K562 (cell line): ENCODE results near the gene WDR31. TPM values are rescaled to one million over a fixed set of nuclear protein-coding genes. Genes with fewer than 3 reads are reported as not detected.

Source experiments
- ATAC-seq: fragments of 200-7000 bp; cut with Tn5 transposase; 3 replicates; pipeline ENCODE4 v1.9.1; 2020; ENCODE audit warnings: moderate library complexity
- BruUV-seq: library from RNA; stranded (reverse); fragments of 400-500 nt; replicated peaks from 2 replicates; lab custom pipeline; 2021; lab: Mats Ljungman, UMichigan
- CTCF ChIA-PET: fragments of 300-600 bp; formaldehyde crosslinking; extraction: SDS; loops from one replicate; lab custom pipeline; 2021; ENCODE audit warnings: low intra/inter-chr PET ratio; lab: Yijun Ruan, JAX
- POLR2A ChIA-PET: fragments of 300-600, 350-650 bp; sonication (Branson Sonifier 250); formaldehyde crosslinking; extraction: SDS; loops from one replicate; lab custom pipeline; 2021; ENCODE audit warnings: antibody characterized with exemption, inconsistent platforms; lab: Yijun Ruan, JAX
- DNase-seq, 4 experiments: peaks; one replicate each; pipeline versions ENCODE4 v3.0.0 to v3.0.0-alpha.2; 2011 to 2018; ENCODE audit warnings: low spot score in 3 of 4, mixed read lengths in 3 of 4; ENCODE audit errors: extremely low read depth in 1 of 4
- FAIRE-seq: peaks from 2 replicates; lab custom pipeline; 2011; peaks lifted over from hg19 to GRCh38; lab: Jason Lieb, UNC
- H2AFZ ChIP-seq: 2 replicates; pipeline ENCODE4 v1.6.0; 2011; ENCODE audit warnings: low read depth, low read length, control low read depth, inconsistent platforms
- H3K27ac ChIP-seq: fragments of 200-600 bp; 3 replicates; pipeline ENCODE4 v1.8.0; 2011; ENCODE audit warnings: low read depth, mild to moderate bottlenecking, control low read depth, inconsistent platforms, low read length, moderate library complexity, mixed read lengths; ENCODE audit errors: extremely low read depth
- H3K27me3 ChIP-seq, 2 experiments: fragments of 300-600 bp in 1 of 2; 2 replicates in 1 of 2; 3 replicates in 1 of 2; pipeline versions ENCODE4 v1.6.0 to v1.8.0; 2011; ENCODE audit warnings: inconsistent platforms in 2 of 2, low read length in 2 of 2, mild to moderate bottlenecking in 1 of 2, mixed read lengths in 1 of 2, moderate library complexity in 1 of 2; ENCODE audit not compliant: control insufficient read depth in 2 of 2, insufficient read depth in 2 of 2
- H3K36me3 ChIP-seq: fragments of 300-600 bp; 3 replicates; pipeline ENCODE4 v1.8.0; 2011; ENCODE audit warnings: mild to moderate bottlenecking, low read length, inconsistent platforms; ENCODE audit not compliant: control insufficient read depth, insufficient read depth
- H3K4me1 ChIP-seq, 2 experiments: fragments of 200-600 bp in 1 of 2; replicated peaks in 1 of 2; 2 replicates in 1 of 2; 3 replicates in 1 of 2; pipeline versions ENCODE4 v1.5.1 to v1.8.0; 2011; ENCODE audit warnings: inconsistent platforms in 2 of 2, low read length in 2 of 2, mild to moderate bottlenecking in 1 of 2, mixed read lengths in 1 of 2, moderate library complexity in 1 of 2; ENCODE audit not compliant: control insufficient read depth in 2 of 2, insufficient read depth in 2 of 2
- H3K4me2 ChIP-seq: 2 replicates; pipeline ENCODE4 v1.6.1; 2011; ENCODE audit warnings: low read length, control low read depth, inconsistent platforms, mixed read lengths; ENCODE audit not compliant: insufficient read depth
- H3K4me3 ChIP-seq: fragments of 200-600 bp; sonication (generic), shearing (Covaris generic); 2 replicates; pipeline ENCODE4 v1.5.1; 2016; ENCODE audit warnings: control low read depth, inconsistent platforms
- H3K79me2 ChIP-seq: fragments of 200-600 bp; 3 replicates; pipeline ENCODE4 v1.8.0; 2011; ENCODE audit warnings: low read length, inconsistent platforms; ENCODE audit not compliant: control insufficient read depth, insufficient read depth
- H3K9ac ChIP-seq, 2 experiments: 2 replicates each; pipeline versions ENCODE4 v1.6.0 to v1.6.1; 2011; ENCODE audit warnings: low read depth in 2 of 2, low read length in 2 of 2, control low read depth in 1 of 2, inconsistent platforms in 1 of 2, mild to moderate bottlenecking in 1 of 2, mixed read lengths in 1 of 2; ENCODE audit not compliant: insufficient read depth in 1 of 2
- H3K9me1 ChIP-seq: one replicate; pipeline ENCODE4 v1.6.0; 2011; ENCODE audit warnings: inconsistent platforms, mild to moderate bottlenecking, low read length, moderate library complexity; ENCODE audit not compliant: control insufficient read depth, insufficient read depth
- H3K9me3 ChIP-seq: replicated peaks from 2 replicates; pipeline ENCODE4 v1.5.1; 2011; ENCODE audit warnings: low read depth, low read length, inconsistent platforms; ENCODE audit not compliant: control insufficient read depth, insufficient read depth
- H4K20me1 ChIP-seq: replicated peaks from 2 replicates; pipeline ENCODE4 v1.6.1; 2011; ENCODE audit warnings: low read length, inconsistent platforms, mixed read lengths; ENCODE audit not compliant: control insufficient read depth, insufficient read depth
- CAMTA2 ChIP-seq: fragments of 250-450 bp; sonication (Bioruptor Pico); conservative IDR thresholded peaks from 2 replicates; pipeline ENCODE4 v1.5.1; 2022
- CEBPB ChIP-seq: fragments of 450-650 bp; IDR thresholded peaks from 2 replicates; pipeline ENCODE4 v1.6.1; 2016; ENCODE audit warnings: missing genetic modification characterization, missing compliant biosample characterization
- CREB1 ChIP-seq, 2 experiments: sonication (generic) in 1 of 2; formaldehyde crosslinking in 1 of 2; IDR thresholded peaks; 2 replicates each; pipeline versions ENCODE4 v1.6.1 to v1.8.0; 2012 to 2022; ENCODE audit warnings: inconsistent platforms in 1 of 2, mild to moderate bottlenecking in 1 of 2, missing genetic modification reagents in 1 of 2, moderate library complexity in 1 of 2
- CREBBP ChIP-seq: IDR thresholded peaks from one replicate; pipeline ENCODE4 v1.6.1; 2012; ENCODE audit warnings: low read depth, mild to moderate bottlenecking, control low read depth, inconsistent platforms, low read length
- ETS2 ChIP-seq: IDR thresholded peaks from 2 replicates; pipeline ENCODE4 v1.6.1; 2016; ENCODE audit warnings: borderline replicate concordance, missing genetic modification characterization, mild to moderate bottlenecking, moderate library complexity, missing compliant biosample characterization; ENCODE audit not compliant: poor library complexity, severe bottlenecking
- ETV1 ChIP-seq: fragments of 450-650 bp; conservative IDR thresholded peaks from 2 replicates; pipeline ENCODE4 v1.6.1; 2016; ENCODE audit warnings: missing genetic modification characterization, control low read depth, low read depth, missing compliant biosample characterization
- EWSR1 ChIP-seq: fragments of 450-650 bp; IDR thresholded peaks from 2 replicates; pipeline ENCODE4 v1.6.1; 2018; ENCODE audit warnings: borderline replicate concordance, mild to moderate bottlenecking, low read depth, moderate library complexity; ENCODE audit not compliant: partially characterized antibody
- KLF1 ChIP-seq: fragments of 450-650 bp; IDR thresholded peaks from 2 replicates; pipeline ENCODE4 v1.6.1; 2016; ENCODE audit warnings: missing genetic modification characterization, missing compliant biosample characterization
- NCOA1 ChIP-seq: fragments of 450-650 bp; IDR thresholded peaks from 2 replicates; pipeline ENCODE4 v1.6.1; 2016; ENCODE audit warnings: low read depth
- RFX1 ChIP-seq: fragments of 450-650 bp; IDR thresholded peaks from 2 replicates; pipeline ENCODE4 v1.6.1; 2016; ENCODE audit warnings: mild to moderate bottlenecking, moderate library complexity
- SAFB2 ChIP-seq: fragments of 200-400 bp; formaldehyde crosslinking; IDR thresholded peaks from 2 replicates; pipeline ENCODE4 v1.6.1; 2018; ENCODE audit warnings: borderline replicate concordance, low read length, low read depth, moderate library complexity; ENCODE audit not compliant: severe bottlenecking
- SIX5 ChIP-seq, 2 experiments: IDR thresholded peaks; 2 replicates each; pipeline ENCODE4 v1.6.1; 2011; ENCODE audit warnings: low read length in 2 of 2, borderline replicate concordance in 1 of 2, low read depth in 1 of 2, mild to moderate bottlenecking in 1 of 2, moderate library complexity in 1 of 2; ENCODE audit not compliant: insufficient read depth in 1 of 2
- TFAM ChIP-seq: fragments of 250-450 bp; sonication (Bioruptor Pico); conservative IDR thresholded peaks from 2 replicates; pipeline ENCODE4 v1.5.0; 2021; ENCODE audit warnings: mild to moderate bottlenecking, moderate library complexity
- WGBS: fragments of 100-300 bp; shearing (Covaris generic); methylation state at CpG from one replicate; pipeline ENCODE4 v1.1.6; 2016; ENCODE audit warnings: low coverage, mixed read lengths; ENCODE audit not compliant: insufficient coverage; ENCODE audit errors: missing lambda C conversion rate; 5-methylcytosine and 5-hydroxymethylcytosine counted together
- in situ Hi-C: fragments of 300-500 bp; cut with MboI; formaldehyde crosslinking; loops from 4 replicates; pipeline ENCODE4 v1.15.0; 2018; ENCODE audit warnings: inconsistent platforms, mixed read lengths
- intact Hi-C: fragments of 100-400 bp; cut with micrococcal nuclease; formaldehyde crosslinking; loops from 2 replicates; pipeline ENCODE4 v1.14.2; 2022
- polyA plus RNA-seq, 8 experiments: library from polyadenylated mRNA; depleted of rRNA in 4 of 8; stranded (reverse) in 5 of 8; unstranded in 3 of 8; fragments of >200 nt; fragmentation: Nextera tagmentation in 2 of 8; fragmentation: Illumina TruSeq in 1 of 8; extraction: Ambion mirVana in 2 of 8; extraction: Trizol in 1 of 8; gene quantifications; 2 replicates each; pipeline versions ENCODE4 v1.2.1 to v1.2.3, GENCODE V29; 2011 to 2014; ENCODE audit warnings: inconsistent platforms in 1 of 8, missing spikeins in 1 of 8
- total RNA-seq, 7 experiments: library from RNA; depleted of rRNA in 6 of 7; stranded (reverse); fragments of >200 nt in 6 of 7; fragmentation: Illumina TruSeq in 2 of 7; extraction: Trizol in 2 of 7; gene quantifications; 2 replicates each; pipeline versions ENCODE4 v1.2.1 to v1.2.3, GENCODE V29; 2011 to 2021; ENCODE audit warnings: low replicate concordance in 1 of 7
- TF ChIP-seq, protein P1 (sequence below), 2 experiments: fragments of 450-650 bp; conservative IDR thresholded peaks; 2 replicates each; pipeline ENCODE4 v1.6.1; 2017; ENCODE audit warnings: mild to moderate bottlenecking in 2 of 2, moderate library complexity in 2 of 2
- TF ChIP-seq, protein P2 (sequence below), 2 experiments: fragments of 450-650 bp in 1 of 2; sonication (generic) in 1 of 2; formaldehyde crosslinking in 1 of 2; IDR thresholded peaks in 1 of 2; conservative IDR thresholded peaks in 1 of 2; 2 replicates each; pipeline versions ENCODE4 v1.6.1 to v1.8.1; 2016 to 2023; ENCODE audit warnings: mild to moderate bottlenecking in 2 of 2, moderate library complexity in 2 of 2, inconsistent platforms in 1 of 2, missing genetic modification reagents in 1 of 2
- TF ChIP-seq, protein P3 (sequence below): fragments of 450-650 bp; formaldehyde crosslinking; IDR thresholded peaks from 2 replicates; pipeline ENCODE4 v1.4.0; 2020; ENCODE audit warnings: mild to moderate bottlenecking

WDR31 gene
- total and polyA plus RNA-seq, 9 of the 15 experiments (the other 6 are each of a cell fraction or from before 2014, with no cell fraction given), result 0.35 to 1.8 (median 0.95) TPM

DNA sequence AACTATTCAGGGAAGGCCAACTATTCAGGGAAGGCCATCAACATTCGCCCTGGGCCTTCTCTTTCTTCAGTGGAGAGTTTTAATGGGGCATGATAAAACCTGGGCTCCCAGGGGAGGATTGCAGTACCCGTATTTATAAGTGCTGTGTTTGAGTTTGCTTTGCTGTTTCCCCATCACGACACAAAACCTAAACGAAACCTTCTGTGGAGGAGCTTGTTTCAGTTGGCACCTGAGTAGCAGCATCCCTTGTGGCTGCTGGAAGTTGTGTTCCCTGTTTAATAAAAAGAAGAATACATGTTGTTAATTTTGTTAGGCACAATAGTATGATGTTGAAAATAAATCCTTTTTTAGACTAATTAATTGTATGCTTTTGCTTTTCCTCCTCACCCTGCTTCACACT, 8.3 kb downstream of the WDR31 start (continued):
- no peak for TF ChIP-seq ETS2 (tag)
- no peak for TF ChIP-seq SAFB2
- no peak for TF ChIP-seq CAMTA2 (CRISPR knock-in tag)

DNA sequence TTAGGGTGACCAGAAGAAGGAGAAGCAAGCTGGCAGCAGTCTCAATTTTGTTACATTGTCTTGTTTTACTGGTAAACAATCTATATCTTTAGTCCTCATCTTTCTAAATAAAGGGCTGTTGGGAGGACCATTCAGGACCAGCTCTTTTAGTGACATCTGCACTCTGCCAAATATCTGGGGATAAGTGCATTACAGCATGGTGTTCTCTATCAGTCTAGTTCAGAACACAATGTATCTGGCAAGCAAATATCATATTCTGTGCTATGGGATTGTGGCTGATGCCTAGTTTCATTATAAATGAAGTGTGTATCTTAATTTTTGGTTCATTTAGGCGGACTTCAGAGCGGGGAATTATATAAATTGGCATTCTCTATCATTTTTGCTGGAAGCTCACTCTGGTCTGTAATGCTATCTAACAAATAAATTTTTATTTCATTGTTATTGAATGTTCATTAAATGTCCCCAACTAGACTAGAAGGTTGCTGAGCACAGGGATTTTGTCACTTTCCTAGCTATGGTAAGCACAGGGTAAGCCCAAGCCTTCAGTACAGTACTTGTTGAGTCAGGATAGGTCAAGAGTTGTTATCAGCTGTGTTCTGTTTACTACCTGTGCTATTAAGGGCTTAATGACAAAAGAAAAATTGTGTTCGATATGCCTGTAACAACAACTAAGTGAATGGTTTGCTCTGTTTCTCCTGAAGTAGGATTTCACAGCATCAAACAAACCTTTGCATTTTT, 11.9 kb downstream of the WDR31 start:
- DNase-seq, result no peak
- H4K20me1 ChIP-seq, result no peaks in the 10 kb centered on the region
- FAIRE-seq, result no peak
- no peak overlapping the region for H3K4me2 ChIP-seq
- no peak overlapping the region for H3K27ac ChIP-seq
- intact Hi-C loops, result no loop called here
- ChIA-PET POLR2A (interaction anchor here (0.5 to 2.5 kb wide), 4 partner anchors 9 to 280 kb away, joined by 3 to 10 read pairs (median 3); partner anchors contain the start of gene WDR31), CTCF (no interaction called here)
- no peaks in the 10 kb centered on the region for H3K79me2 ChIP-seq
- H3K9me1 ChIP-seq, result no peaks in the 10 kb centered on the region
- H3K4me3 ChIP-seq, result no peak overlapping the region
- H3K27me3 ChIP-seq, result no peaks in the 10 kb centered on the region
- ATAC-seq, result no peak
- peaks cover 0 to 6% of the 10 kb centered on the region in 2 experiments; a peak in 1 of 5 replicates for H3K4me1 ChIP-seq
- H3K9me3 ChIP-seq, result no peaks in the 10 kb centered on the region
- in situ Hi-C loops, result no loop called here
- WGBS, result 29% methylated on average over 3 of the region's 3 CpGs
- no peak overlapping the region for H3K9ac ChIP-seq
- H2AFZ ChIP-seq, result no peak overlapping the region
- no peaks in the 10 kb centered on the region for H3K36me3 ChIP-seq
- BruUV-seq, result no TSS peak
- no peak for TF ChIP-seq CREB1 (IDR thresholded peaks at IDR 0.05)
- TF ChIP-seq CREB1 (CRISPR knock-in tag; IDR thresholded peaks at IDR 0.05), result no peak
- TF ChIP-seq CREBBP, result no peak
- TF ChIP-seq, protein P1, sequence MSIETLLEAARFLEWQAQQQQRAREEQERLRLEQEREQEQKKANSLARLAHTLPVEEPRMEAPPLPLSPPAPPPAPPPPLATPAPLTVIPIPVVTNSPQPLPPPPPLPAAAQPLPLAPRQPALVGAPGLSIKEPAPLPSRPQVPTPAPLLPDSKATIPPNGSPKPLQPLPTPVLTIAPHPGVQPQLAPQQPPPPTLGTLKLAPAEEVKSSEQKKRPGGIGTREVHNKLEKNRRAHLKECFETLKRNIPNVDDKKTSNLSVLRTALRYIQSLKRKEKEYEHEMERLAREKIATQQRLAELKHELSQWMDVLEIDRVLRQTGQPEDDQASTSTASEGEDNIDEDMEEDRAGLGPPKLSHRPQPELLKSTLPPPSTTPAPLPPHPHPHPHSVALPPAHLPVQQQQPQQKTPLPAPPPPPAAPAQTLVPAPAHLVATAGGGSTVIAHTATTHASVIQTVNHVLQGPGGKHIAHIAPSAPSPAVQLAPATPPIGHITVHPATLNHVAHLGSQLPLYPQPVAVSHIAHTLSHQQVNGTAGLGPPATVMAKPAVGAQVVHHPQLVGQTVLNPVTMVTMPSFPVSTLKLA (conservative IDR thresholded peaks at IDR 0.05), result no peak
- TF ChIP-seq, protein P2, sequence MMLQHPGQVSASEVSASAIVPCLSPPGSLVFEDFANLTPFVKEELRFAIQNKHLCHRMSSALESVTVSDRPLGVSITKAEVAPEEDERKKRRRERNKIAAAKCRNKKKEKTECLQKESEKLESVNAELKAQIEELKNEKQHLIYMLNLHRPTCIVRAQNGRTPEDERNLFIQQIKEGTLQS (IDR thresholded peaks at IDR 0.05), result no peak
- TF ChIP-seq, protein P2 (CRISPR knock-in tag; conservative IDR thresholded peaks at IDR 0.05), result no peak
- TF ChIP-seq EWSR1, result no peak
- no peak for TF ChIP-seq ETV1 (tag)
- TF ChIP-seq TFAM (CRISPR knock-in tag), result no peak
- no peak for TF ChIP-seq CEBPB (tag)
- TF ChIP-seq RFX1, result no peak
- TF ChIP-seq SIX5 (IDR thresholded peaks at IDR 0.05; ENCODE audit: borderline replicate concordance in 1 of 2, insufficient read depth in 1 of 2, low read depth in 1 of 2, low read length in 2 of 2), result no peak
- no peak for TF ChIP-seq NCOA1
- TF ChIP-seq, protein P3, sequence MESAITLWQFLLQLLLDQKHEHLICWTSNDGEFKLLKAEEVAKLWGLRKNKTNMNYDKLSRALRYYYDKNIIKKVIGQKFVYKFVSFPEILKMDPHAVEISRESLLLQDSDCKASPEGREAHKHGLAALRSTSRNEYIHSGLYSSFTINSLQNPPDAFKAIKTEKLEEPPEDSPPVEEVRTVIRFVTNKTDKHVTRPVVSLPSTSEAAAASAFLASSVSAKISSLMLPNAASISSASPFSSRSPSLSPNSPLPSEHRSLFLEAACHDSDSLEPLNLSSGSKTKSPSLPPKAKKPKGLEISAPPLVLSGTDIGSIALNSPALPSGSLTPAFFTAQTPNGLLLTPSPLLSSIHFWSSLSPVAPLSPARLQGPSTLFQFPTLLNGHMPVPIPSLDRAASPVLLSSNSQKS (CRISPR knock-in tag), result no peak
- no peak for TF ChIP-seq KLF1
